GM06990 (cell line): Measurements from ENCODE around the gene ANKRD39.

ENCODE experiments used
- DNase-seq: peaks from one replicate; pipeline ENCODE4 v3.0.0-alpha.2; 2011; ENCODE audit not compliant: insufficient read length; ENCODE audit errors: extremely low read depth
- H3K27me3 ChIP-seq: replicated peaks from 2 replicates; pipeline ENCODE4 v1.6.0; 2011; ENCODE audit warnings: low read length; ENCODE audit not compliant: control insufficient read depth, insufficient read depth
- H3K36me3 ChIP-seq: 2 replicates; pipeline ENCODE4 v1.5.1; 2011; ENCODE audit warnings: low read length; ENCODE audit not compliant: control insufficient read depth, insufficient read depth
- H3K4me3 ChIP-seq: replicated peaks from 2 replicates; pipeline ENCODE4 v1.5.1; 2011; ENCODE audit warnings: low read depth, mild to moderate bottlenecking, control low read depth, low read length
- TF ChIP-seq, protein P1 (sequence below): IDR thresholded peaks from 2 replicates; pipeline ENCODE4 v1.5.1; 2011; ENCODE audit warnings: low read length, control low read depth, mild to moderate bottlenecking, inconsistent platforms; ENCODE audit not compliant: insufficient read depth, poor library complexity, severe bottlenecking

ANKRD39 gene

DNA sequence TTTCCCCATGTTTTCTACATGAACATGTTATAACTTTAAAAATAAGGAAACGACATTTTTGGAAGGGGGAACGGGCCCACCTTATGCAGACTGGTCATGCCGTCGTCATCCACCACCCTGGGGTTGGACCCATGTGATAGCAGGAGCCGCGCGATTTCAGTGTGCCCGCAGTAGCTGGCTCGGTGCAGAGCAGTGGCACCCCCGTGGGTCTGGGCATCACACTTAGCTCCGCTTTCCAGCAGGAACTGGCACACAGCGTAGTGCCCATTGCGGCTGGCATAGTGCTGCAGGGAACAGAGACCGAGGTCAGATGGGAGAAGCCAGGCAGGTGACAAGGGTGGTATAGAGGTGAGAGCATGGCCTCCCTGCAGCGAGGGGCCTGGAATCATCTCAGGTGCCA lies 4.5 kb downstream of the ANKRD39 start:
- no peak overlapping the region for H3K4me3 ChIP-seq
- H3K36me3 ChIP-seq = peaks cover 10% of the 10 kb centered on the region
- no peak for DNase-seq

DNA sequence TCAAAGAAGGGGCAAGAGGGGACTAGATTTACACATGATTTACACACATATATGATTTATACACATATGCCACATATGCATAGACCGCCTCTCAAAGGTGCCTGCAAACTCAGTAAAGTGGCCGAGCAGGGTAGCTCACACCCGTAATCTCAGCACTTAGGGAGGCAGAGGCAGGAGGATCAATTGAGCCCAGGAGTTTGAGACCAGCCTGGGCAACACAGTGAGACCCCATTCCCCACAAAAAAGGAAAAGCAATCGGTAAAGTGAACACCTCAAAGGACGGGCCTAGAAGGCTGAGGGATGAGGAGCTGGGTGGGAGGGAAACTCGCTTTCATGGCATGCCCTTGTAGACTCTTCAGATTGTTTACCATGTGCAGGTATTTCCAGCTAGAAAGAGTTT lies 5.1 kb downstream of the ANKRD39 start:
- Histone ChIP-seq H3K4me3 (no peak overlapping the region), H3K27me3 (no peaks in the 10 kb centered on the region), H3K36me3 (peaks cover 13% of the 10 kb centered on the region)
- TF ChIP-seq, protein P1, sequence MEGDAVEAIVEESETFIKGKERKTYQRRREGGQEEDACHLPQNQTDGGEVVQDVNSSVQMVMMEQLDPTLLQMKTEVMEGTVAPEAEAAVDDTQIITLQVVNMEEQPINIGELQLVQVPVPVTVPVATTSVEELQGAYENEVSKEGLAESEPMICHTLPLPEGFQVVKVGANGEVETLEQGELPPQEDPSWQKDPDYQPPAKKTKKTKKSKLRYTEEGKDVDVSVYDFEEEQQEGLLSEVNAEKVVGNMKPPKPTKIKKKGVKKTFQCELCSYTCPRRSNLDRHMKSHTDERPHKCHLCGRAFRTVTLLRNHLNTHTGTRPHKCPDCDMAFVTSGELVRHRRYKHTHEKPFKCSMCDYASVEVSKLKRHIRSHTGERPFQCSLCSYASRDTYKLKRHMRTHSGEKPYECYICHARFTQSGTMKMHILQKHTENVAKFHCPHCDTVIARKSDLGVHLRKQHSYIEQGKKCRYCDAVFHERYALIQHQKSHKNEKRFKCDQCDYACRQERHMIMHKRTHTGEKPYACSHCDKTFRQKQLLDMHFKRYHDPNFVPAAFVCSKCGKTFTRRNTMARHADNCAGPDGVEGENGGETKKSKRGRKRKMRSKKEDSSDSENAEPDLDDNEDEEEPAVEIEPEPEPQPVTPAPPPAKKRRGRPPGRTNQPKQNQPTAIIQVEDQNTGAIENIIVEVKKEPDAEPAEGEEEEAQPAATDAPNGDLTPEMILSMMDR = no peak
- no peak for DNase-seq

More for the DNA sequence above, 4.5 kb downstream of the ANKRD39 start:
- H3K27me3 ChIP-seq = no peaks in the 10 kb centered on the region
- TF ChIP-seq, protein P1 = no peak

- no peak for DNase-seq
- TF ChIP-seq, protein P1 = no peak
- no peaks in the 10 kb centered on the region for H3K27me3 ChIP-seq
- no peak overlapping the region for H3K4me3 ChIP-seq
- H3K36me3 ChIP-seq = peaks cover 12% of the 10 kb centered on the region
Observed at GRCh38 chr2:96848264-96848663, 9.6 kb downstream of the ANKRD39 start.

DNA sequence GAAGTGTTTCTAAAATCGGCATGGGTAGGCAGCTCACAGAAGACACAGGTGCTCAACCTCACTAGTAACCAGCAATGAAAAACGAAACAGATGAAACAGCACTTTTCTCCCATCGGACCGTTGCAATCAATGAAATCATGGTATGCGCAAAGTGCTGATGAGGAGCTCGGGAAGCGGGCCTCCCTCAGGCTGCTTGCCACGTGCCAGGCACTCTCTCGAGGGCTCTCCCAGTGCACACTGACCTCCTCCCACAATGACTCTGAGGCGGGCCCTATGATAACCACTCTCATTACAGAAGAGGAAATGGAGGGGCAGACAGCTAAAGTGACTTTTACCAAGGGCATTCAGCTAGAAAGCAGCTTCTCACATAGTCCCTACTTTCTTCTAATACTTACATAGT lies 10.2 kb downstream of the ANKRD39 start:
- Histone ChIP-seq H3K36me3 (peaks cover 11% of the 10 kb centered on the region), H3K27me3 (no peaks in the 10 kb centered on the region), H3K4me3 (no peak overlapping the region)
- TF ChIP-seq, protein P1 = no peak
- no peak for DNase-seq

DNA sequence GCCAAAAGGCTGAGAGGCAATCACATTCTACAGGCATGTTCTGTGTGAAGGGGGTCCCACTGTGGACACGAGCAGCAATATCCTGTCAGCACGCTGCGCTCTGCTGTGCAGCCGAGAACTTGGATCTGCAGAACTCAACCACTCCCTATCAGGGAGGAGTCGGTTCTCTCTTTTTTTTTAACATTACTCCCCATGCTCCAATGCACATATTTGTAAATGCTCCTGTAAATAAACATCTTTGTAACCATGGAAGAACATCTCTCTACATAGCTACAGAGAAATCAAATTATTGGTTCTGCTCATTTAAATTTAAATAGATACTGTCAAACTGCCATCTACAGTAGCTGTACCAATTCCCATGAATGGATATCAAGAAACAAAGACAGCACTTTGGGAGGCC lies 11.0 kb downstream of the ANKRD39 start:
- TF ChIP-seq, protein P1 = no peak
- peaks cover 11% of the 10 kb centered on the region for H3K36me3 ChIP-seq
- no peak overlapping the region for H3K4me3 ChIP-seq
- H3K27me3 ChIP-seq = no peaks in the 10 kb centered on the region
- no peak for DNase-seq

DNA sequence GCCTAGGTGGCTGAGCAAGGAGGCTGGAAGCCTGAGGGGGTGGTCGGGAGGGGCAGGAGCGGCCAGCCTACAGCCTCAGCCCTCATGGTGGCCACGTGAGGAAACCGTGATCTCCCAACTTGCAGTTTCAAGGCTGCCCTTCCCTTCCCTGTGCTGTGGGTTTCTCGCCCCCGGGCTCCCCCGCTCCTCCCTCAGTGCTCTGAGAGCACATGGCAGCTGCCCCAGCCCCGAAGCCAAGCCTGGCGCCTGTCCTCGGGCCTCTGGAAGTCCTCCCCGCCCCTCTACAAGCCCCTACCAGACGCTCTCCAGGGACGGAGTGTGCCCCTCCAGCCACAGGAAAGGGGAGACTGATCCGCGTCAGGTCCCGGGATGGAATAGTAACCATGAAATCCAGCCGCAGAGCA lies 13.4 kb downstream of the ANKRD39 start:
- Histone ChIP-seq H3K27me3 (no peaks in the 10 kb centered on the region), H3K4me3 (no peak overlapping the region), H3K36me3 (peaks cover 10% of the 10 kb centered on the region)
- TF ChIP-seq, protein P1 = no peak
- no peak for DNase-seq
